IPS DF 4.7 (cell line): ENCODE data around the gene HBEGF.

Experiments used
- DNase-seq: peaks from one replicate; pipeline ENCODE4 v3.0.0-alpha.2; 2013; ENCODE audit warnings: low spot score; ENCODE audit errors: extremely low read depth

The HBEGF gene

DNA sequence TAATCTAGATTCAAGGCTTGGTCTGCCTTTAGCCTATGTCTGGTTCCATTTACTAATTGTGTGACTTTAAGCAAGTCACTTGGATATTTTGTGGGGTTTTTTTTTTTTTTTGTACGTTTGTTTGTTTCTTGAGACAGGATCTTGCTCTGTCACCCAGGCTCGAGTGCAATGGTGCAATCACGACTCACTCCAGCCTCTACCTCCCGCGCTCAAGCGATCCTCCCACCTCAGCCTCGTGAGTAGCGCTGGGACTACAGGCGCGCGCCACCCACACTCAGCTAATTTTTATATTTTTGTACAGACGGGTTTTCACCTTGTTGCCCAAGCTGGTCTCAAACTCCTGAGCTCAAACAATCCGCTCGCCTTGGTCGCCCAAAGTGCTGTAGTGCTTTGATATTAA lies 42.4 kb downstream of the HBEGF start:
- DNase-seq, result no peak

DNA sequence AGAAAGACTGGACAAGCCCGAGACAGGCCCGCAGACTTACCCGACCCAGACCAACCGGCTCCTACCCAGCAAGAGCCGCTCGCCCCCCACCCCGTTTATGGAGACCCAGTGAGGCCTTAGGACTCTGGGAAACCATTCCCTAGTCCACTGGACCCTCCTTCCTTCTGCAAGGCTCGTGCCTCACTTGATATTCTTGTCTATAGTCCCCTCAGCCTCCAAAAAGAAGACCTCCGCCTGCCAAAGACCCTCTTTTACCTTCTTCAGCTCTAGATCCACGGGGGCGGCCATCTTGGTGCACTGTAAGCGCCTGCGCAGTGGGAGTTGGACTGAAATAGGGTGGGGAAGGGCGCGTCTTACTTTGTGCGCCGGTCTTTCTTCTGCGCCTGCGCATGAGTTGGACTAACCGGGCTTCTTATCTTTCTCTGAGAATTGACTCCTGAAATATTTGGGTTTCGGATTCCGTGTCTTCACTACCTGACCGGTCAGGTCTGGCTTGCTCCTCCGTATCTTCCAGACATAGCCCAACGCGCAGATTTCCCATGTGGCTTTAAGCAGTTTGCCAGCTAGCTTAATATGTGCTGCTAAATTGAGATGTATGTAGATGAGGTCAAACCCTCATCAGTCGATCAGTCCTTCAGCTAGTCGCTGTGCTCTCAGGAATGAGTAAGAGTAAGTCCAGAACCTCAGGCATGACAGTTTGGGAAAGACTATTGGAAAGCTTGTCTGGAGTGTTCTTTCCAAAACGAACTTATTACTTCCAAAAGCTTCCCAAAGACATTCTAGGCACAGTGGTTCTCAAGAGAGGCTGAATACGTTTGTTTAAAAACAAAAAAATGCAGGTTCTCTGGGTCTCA lies 43.4 kb downstream of the HBEGF start, which contains the start of gene PFDN1:
TSS of gene PFDN1 (minus strand) at position 316 of the 854 bp plus-strand sequence. CDS start at position 288, 28 bp downstream.
- DNase-seq, result peak; percentile 81

DNA sequence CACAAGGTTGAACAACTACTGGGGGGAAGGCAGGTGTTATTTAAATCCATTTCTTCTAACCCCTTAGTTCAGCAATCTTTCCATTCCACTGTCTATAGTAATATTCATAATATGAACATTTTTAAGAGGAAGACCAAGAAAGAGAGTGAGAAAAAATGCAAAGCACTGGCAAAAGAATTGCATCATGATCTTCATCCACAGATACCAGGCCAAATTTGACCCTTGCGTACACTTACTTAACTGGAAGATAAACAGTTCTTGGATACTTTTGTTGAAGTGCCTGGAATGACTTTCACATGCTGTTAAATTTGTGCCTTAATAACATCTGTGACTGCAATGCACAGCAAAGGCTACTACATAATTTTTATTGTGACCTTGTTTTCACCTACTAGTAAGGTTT lies 45.3 kb downstream of the HBEGF start:
- DNase-seq, result no peak

DNA sequence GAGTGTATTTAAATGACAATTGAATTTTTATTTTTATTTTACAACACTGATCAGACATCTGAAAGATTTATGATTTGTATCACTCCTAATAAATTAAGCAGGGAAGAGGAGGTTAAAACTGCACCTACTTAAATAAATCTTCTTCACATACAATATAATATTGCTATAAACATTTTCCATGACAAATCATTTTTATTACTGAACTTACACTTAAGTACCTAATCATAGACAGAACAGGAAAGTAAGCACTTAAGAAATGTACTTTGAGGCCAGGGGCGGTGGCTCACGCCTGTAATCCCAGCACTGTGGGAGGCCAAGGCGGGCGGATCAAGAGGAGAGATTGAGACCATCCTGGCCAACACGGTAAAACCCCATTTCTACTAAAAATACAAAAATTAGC lies 47.3 kb downstream of the HBEGF start:
- DNase-seq, result no peak

DNA sequence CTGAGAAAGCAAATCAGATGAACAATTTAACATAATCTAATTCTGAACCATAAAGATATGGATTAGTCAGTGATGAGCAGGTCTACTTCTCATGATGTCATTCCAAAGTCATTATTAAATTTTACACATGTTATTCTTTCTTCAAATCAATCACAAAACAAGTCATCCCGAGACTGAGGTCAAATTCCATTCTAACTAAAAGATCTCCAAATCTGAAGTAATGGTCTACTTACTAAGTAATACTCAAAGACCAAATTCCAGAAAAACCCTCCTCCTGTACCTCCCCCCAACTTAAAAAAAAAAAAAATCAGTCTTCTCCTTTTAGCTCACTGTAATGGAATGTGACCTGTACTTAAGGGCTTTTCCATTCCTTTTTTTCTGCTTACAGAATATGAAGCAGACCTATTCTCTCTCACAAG lies 48.2 kb downstream of the HBEGF start:
- no peak for DNase-seq

DNA sequence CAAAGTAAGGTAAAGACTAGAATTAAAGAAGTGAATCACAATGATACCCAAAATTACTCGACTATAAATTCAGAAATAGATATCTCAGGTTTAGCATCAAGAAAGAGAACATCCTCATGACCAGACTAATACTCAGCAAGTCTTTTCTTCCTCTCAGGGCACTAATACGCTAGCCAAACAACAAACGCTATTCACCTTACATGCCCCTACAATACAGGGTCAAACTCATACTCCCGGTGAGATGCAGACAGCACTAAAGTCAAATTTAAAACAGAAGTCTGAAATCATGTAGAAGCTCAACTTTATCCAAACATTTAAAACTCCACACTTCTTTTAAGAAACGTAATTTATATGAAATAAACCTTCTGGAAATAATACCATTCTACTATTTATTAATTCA lies 49.1 kb downstream of the HBEGF start:
- no peak for DNase-seq

DNA sequence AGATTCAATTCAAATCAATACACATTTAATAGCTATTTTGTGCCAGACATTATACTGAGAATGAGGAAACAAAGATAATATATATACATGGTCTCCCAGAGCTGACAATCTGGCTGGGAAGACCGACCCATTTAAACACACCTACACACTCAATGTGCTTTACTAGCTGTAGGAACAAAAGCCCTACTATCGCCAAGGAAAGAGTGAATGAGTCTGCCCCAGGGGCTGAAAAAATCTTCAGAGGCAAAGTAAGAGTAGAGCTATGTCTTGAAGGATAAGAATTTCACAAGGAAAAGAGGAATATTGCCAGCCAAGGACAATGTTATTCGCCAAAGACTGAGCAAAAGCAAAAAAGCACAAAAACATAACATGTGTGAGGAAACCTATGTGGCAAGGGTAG lies 50.1 kb downstream of the HBEGF start:
- no peak for DNase-seq

DNA sequence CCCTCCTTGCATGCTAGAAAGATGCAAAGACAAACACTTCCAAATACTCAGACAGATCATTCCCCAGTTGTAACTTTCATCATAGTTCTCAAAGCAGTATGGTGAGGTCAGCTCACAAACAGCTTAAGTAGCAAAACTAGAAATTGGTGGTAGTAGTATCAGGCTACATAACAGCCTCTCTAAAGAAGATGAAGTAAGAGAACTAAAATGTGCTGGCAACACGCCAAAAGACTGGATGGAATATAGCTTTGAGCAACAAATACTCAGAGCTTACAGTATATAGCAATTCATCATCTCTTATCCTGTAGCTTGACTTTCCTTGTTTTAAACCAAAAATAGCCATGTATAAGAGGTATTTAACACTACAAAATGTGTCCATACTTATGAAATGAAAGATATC lies 51.0 kb downstream of the HBEGF start:
- no peak for DNase-seq

DNA sequence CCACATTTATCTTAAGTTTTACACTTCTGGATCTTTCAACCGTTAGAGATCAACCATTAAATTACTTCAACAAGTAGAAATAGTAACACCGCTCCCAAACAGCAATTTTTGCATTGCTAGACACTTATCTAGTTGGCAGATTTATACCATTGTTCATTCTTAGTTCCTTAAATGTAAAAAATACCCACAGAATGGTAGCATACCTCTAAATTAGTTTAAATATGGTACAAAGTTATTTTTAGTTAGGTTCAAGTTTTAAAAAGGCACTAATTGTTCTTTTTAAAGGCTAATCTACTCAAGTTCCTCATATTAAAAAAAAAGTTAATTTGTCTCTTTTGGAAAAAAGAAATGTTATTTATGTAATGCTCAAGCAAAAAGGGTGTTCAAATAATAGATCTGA lies 51.6 kb downstream of the HBEGF start:
- DNase-seq, result no peak

DNA sequence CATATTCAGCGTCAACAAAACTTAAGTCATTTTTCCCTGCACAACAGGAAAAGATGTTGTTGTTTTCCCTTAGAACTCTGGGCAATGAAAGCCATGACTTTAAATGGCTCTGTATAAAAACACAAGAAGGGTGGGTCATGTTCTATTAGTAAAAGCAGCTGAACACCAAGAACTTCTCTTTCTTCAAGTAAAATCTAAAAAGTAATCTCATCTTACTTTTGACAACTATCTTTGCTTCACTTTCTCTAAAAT lies 52.6 kb downstream of the HBEGF start:
- DNase-seq, result no peak

DNA sequence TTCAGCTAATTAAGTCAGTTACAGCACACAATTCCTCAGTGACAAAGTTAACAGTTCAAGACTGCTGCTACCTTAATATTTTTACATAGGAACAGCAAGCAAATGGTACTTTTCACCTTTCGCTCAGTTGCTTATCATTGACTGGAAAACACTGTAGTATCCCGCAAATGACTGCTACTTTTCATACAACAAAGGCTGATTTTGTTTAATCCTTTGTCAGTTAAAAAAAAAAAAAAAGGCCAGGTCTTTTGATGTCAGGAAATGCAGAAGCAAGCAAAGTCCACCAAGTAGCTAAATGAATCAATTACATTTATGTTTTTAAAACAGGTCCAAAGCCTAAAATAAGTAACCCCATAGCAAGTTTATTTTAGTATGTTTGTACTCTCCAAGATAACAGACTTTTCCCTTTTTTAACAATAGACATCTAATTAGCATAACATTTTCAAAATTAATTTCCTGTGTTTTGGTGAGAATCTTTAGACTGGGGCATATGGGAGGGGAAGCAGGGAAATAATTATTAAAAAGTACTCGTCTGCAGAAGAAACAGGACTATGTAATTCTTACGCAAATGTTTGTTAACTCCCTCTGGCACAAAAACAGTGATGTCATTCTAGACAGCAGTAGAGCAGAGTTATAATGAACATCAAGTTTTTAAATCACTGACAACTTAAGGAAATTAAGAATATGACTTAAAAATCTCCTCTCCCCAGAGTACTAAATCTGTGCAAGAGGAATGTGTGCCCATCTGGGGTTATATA lies 53.1 kb downstream of the HBEGF start:
- no peak for DNase-seq

DNA sequence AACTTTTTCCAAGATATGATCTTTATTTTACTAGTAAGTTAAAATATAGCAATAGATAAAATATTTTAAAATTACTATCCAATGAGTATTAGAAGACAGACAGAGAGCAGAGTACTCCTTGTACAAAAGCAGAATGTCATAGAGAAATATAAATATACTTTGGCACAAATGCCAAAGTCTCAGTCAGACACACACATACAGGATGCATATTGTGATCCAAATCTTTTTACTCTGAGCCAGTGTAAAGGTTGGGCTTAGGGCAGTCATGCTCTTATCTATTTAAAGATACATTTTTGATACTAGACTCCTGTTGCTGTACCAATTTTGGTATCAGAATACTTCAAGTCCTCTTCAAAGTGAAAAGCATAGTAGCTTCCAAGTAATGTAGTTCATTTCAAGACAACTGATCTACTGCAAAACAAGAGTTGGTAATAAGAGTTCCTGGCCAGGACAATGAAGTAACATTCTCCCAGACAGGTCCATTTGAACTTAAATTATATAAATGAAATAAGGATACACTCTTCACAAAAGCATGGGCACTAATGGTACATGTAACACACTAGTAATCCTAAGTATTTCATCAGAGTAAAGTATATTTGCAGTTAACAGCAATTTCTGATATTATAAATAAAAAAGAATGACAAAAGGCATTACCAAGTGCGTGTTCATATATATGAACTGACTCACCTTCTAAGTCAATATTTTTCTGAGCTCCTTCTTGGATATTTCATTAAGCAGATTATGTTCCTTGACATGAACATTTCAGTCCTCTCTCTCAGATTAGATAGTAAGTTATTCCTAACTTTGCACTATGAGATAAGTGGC lies 54.0 kb downstream of the HBEGF start:
- no peak for DNase-seq

DNA sequence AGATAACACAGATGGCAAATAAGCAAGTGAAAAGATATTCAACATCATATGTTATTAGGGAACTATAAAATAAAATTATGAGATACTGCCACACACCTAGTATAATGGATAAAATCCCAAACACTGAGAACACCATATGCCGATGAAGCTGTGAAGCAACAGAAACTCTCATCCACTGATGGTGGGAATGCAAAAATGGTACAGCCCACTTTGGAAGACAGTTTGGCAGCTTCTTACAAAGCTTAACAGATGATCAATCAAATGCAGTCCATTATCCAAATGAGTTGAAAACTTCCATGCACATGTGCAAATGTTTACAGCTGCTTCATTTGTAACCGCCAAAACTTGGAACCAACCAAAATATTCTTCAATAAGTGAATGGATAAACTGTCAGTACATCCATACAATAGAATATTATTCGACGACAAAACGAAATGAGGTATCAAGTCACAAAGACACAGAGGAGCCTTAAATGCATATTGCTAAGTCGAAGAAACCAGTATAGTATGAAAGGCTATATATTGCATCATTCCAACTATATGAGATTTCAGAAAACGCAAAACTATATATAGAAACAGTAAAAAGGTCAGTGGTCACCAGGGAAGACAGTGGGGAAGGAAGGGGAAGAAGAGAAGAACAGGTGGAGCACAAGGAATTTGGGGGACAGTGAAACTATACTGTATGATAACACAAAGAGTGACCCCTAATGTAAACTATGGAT lies 58.4 kb downstream of the HBEGF start:
- DNase-seq, result no peak

DNA sequence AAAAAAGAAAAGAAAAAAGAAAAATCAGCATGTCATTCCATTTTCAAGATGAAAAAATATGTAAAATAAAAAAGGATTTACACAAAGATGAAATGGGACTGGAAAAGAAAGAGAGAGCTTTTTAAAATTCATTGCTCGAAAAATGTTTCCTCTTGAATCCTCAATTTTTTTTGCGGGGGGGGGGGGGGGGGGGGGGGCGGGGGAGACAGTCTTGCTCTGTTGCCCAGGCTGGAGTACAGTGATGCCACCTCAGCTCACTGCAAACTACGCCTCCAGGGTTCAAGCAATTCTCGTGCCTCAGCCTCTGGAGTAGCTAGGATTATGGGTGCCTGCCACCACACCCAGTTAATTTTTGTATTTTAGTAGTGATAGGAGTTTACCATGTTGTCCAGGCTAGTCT lies 60.0 kb downstream of the HBEGF start:
- DNase-seq, result no peak

DNA sequence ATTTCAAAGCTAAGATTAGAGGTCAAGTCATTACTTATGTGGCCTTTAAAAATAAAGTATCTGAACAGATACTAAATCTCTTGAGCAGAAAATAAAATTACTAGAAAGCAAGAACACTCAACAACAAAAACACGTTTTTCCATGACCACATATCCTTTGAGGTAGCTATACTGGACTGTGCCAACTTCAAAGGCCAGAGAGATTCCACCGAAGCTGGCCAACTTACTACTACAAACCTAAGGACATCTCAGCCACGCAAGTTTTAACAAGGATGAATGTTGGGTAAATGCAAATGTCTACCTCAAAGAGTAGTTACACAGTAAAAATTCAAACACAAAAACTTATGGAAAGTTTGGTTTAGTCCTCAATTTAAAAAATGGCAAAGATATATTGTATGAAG lies 62.4 kb downstream of the HBEGF start:
- DNase-seq, result no peak
